HG02763 (cell line): ENCODE measurements around the gene STAMBP.

ENCODE experiments used
- ATAC-seq: cut with Tn5 transposase; IDR thresholded peaks from one replicate; pipeline ENCODE4 v1.9.1; 2021; ENCODE audit warnings: mild to moderate bottlenecking, moderate library complexity; ENCODE audit not compliant: unreplicated experiment

STAMBP gene

DNA sequence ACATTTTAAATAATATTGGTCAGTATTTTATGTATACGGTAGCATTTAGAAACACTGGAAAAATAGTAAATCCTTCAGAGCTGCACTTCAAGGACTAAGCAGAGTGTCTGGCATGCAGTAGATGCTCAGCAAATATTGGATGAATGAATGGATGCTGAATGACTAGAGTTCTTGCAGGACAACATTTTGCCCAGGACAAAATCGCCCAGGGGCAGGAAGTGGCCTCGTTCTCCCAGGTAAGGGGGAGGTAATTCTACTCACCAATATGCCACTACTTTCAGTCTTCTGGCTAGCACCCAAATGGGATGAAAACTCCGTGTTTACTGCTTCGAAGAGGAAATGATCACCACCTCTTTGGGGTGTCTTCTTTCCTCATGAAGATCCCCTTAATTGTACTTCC, 93.9 kb downstream of the STAMBP start:
- ATAC-seq = no peak
